ENCODE measurements around the gene ADAM22. TPM values are rescaled to one million over a fixed set of nuclear protein-coding genes. Genes with fewer than 3 reads are reported as not detected.

The ADAM22 gene
- polyA plus RNA-seq, 1 donor from 2014 or later, result 46.3 TPM

GRCh38 chr7:87933605-87933952 lies 472 bp upstream of the ADAM22 start:
- TF ChIP-seq SMC3 (conservative IDR thresholded peaks at IDR 0.05; ENCODE audit: poor library complexity), result no peak
- TF ChIP-seq, protein P1, sequence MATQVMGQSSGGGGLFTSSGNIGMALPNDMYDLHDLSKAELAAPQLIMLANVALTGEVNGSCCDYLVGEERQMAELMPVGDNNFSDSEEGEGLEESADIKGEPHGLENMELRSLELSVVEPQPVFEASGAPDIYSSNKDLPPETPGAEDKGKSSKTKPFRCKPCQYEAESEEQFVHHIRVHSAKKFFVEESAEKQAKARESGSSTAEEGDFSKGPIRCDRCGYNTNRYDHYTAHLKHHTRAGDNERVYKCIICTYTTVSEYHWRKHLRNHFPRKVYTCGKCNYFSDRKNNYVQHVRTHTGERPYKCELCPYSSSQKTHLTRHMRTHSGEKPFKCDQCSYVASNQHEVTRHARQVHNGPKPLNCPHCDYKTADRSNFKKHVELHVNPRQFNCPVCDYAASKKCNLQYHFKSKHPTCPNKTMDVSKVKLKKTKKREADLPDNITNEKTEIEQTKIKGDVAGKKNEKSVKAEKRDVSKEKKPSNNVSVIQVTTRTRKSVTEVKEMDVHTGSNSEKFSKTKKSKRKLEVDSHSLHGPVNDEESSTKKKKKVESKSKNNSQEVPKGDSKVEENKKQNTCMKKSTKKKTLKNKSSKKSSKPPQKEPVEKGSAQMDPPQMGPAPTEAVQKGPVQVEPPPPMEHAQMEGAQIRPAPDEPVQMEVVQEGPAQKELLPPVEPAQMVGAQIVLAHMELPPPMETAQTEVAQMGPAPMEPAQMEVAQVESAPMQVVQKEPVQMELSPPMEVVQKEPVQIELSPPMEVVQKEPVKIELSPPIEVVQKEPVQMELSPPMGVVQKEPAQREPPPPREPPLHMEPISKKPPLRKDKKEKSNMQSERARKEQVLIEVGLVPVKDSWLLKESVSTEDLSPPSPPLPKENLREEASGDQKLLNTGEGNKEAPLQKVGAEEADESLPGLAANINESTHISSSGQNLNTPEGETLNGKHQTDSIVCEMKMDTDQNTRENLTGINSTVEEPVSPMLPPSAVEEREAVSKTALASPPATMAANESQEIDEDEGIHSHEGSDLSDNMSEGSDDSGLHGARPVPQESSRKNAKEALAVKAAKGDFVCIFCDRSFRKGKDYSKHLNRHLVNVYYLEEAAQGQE (IDR thresholded peaks at IDR 0.05; ENCODE audit: borderline replicate concordance), result no peak
- no peak for TF ChIP-seq RAD21 (conservative IDR thresholded peaks at IDR 0.05)
- TF ChIP-seq EZH2 (IDR thresholded peaks at IDR 0.05; ENCODE audit: borderline replicate concordance, insufficient read depth, low read length, poor library complexity, severe bottlenecking), result no peak
- no peak for TF ChIP-seq MXI1 (conservative IDR thresholded peaks at IDR 0.05; ENCODE audit: poor library complexity, severe bottlenecking)
- peak overlapping the region; percentile 21 for H3K27ac ChIP-seq (ENCODE audit: low read length)

DNA sequence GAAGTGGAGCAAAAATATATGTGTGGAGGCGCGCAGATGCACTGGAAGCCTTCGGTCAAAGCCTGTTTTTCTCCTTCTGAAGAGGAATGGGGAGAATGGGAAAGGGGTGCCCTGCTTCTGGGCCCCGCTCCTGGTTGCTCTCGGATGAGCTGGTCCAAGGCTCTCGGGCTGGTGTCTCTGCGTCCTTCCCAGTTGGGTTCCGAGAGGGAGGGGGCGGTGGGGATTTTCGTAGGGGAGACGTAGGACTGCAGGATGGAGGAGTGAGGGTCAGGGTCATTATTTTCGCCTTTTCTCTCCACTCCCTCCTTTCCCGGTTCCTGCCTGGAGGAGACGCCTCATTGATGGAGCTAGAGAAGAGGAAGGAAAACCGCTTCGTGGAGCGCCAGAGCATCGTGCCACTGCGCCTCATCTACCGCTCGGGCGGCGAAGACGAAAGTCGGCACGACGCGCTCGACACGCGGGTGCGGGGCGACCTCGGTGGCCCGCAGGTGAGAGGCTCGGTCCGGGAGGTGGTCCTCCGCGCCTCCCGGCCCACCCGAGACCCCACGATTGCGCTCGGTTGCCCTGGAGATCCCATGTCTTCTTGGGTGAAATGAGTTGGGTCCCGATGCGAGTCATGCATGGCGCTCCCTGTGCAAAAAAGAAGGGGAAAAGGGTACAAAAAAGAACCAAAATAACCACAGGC lies 790 bp downstream of the ADAM22 start:
- peak; percentile 23 for TF ChIP-seq RAD21 (conservative IDR thresholded peaks at IDR 0.05)
- TF ChIP-seq TAF1 (IDR thresholded peaks at IDR 0.05; ENCODE audit: low read depth), result no peak
- TF ChIP-seq, protein P1 (IDR thresholded peaks at IDR 0.05; ENCODE audit: borderline replicate concordance), result no peak
- TF ChIP-seq EZH2 (IDR thresholded peaks at IDR 0.05; ENCODE audit: borderline replicate concordance, insufficient read depth, low read length, poor library complexity, severe bottlenecking), result no peak
- TF ChIP-seq MXI1 (conservative IDR thresholded peaks at IDR 0.05; ENCODE audit: poor library complexity, severe bottlenecking), result peak; percentile 71
- peak; percentile 10 for TF ChIP-seq POLR2AphosphoS5 (IDR thresholded peaks at IDR 0.05)
- no peak for TF ChIP-seq EP300 (conservative IDR thresholded peaks at IDR 0.05; ENCODE audit: poor library complexity, severe bottlenecking)
- TF ChIP-seq, protein P2, sequence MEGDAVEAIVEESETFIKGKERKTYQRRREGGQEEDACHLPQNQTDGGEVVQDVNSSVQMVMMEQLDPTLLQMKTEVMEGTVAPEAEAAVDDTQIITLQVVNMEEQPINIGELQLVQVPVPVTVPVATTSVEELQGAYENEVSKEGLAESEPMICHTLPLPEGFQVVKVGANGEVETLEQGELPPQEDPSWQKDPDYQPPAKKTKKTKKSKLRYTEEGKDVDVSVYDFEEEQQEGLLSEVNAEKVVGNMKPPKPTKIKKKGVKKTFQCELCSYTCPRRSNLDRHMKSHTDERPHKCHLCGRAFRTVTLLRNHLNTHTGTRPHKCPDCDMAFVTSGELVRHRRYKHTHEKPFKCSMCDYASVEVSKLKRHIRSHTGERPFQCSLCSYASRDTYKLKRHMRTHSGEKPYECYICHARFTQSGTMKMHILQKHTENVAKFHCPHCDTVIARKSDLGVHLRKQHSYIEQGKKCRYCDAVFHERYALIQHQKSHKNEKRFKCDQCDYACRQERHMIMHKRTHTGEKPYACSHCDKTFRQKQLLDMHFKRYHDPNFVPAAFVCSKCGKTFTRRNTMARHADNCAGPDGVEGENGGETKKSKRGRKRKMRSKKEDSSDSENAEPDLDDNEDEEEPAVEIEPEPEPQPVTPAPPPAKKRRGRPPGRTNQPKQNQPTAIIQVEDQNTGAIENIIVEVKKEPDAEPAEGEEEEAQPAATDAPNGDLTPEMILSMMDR (IDR thresholded peaks at IDR 0.05; ENCODE audit: poor library complexity, severe bottlenecking), result no peak
- peak; percentile 12 for TF ChIP-seq SMC3 (conservative IDR thresholded peaks at IDR 0.05; ENCODE audit: poor library complexity)
- H3K4me2 ChIP-seq (ENCODE audit: low read length), result peak overlapping the region; percentile 56
- H3K4me3 ChIP-seq (ENCODE audit: low read length), result peak overlapping the region; percentile 94
- H3K27me3 ChIP-seq (ENCODE audit: insufficient read depth, low read depth, low read length), result no peaks in the 10 kb centered on the region
- H3K27ac ChIP-seq (ENCODE audit: low read length), result peak overlapping the region; percentile 80
- H2AFZ ChIP-seq (ENCODE audit: low read depth, low read length), result peak overlapping the region; percentile 63
- H3K36me3 ChIP-seq (ENCODE audit: insufficient read depth, low read length), result peaks cover 5% of the 10 kb centered on the region
- H3K79me2 ChIP-seq (replicated peaks; ENCODE audit: insufficient read depth, low read length), result peaks cover 5% of the 10 kb centered on the region
- H3F3A ChIP-seq (ENCODE audit: insufficient read depth, low read length, poor library complexity, severe bottlenecking), result peaks cover 4% of the 10 kb centered on the region
- no peaks in the 10 kb centered on the region for H3K9me3 ChIP-seq (ENCODE audit: low read length)
- peak overlapping the region; percentile 81 for H3K9ac ChIP-seq (ENCODE audit: low read length)
- no peaks in the 10 kb centered on the region for H3K9me2 ChIP-seq (ENCODE audit: insufficient read depth, low read length)
- H4K20me1 ChIP-seq (ENCODE audit: insufficient read depth), result no peaks in the 10 kb centered on the region

More at GRCh38 chr7:87933605-87933952, 472 bp upstream of the ADAM22 start:
- H3K36me3 ChIP-seq (ENCODE audit: insufficient read depth, low read length), result no peaks in the 10 kb centered on the region
- no peak overlapping the region for H3K4me2 ChIP-seq (ENCODE audit: low read length)
- peaks cover 4% of the 10 kb centered on the region for H3F3A ChIP-seq (ENCODE audit: insufficient read depth, low read length, poor library complexity, severe bottlenecking)
- H3K79me2 ChIP-seq (replicated peaks; ENCODE audit: insufficient read depth, low read length), result peaks cover 5% of the 10 kb centered on the region
- H2AFZ ChIP-seq (ENCODE audit: low read depth, low read length), result no peak overlapping the region
- H3K9ac ChIP-seq (ENCODE audit: low read length), result peak overlapping the region; percentile 81
- no peaks in the 10 kb centered on the region for H4K20me1 ChIP-seq (ENCODE audit: insufficient read depth)
- no peaks in the 10 kb centered on the region for H3K27me3 ChIP-seq (ENCODE audit: insufficient read depth, low read depth, low read length)
- H3K9me3 ChIP-seq (ENCODE audit: low read length), result no peaks in the 10 kb centered on the region
- H3K4me3 ChIP-seq (ENCODE audit: low read length), result peak overlapping the region; percentile 94
- no peaks in the 10 kb centered on the region for H3K9me2 ChIP-seq (ENCODE audit: insufficient read depth, low read length)
